Caco-2 (cell line): Measurements from ENCODE around the gene NR6A1. TPM values are rescaled to one million over a fixed set of nuclear protein-coding genes. Genes with fewer than 3 reads are reported as not detected.

Experiments
- BruUV-seq: library from RNA; stranded (reverse); fragments of 400-500 nt; replicated peaks from 2 replicates; lab custom pipeline; 2021; lab: Mats Ljungman, UMichigan
- CTCF ChIA-PET: fragments of 300-600 bp; sonication (Branson Sonifier 250); formaldehyde crosslinking; loops from one replicate; lab custom pipeline; 2022; ENCODE audit warnings: antibody characterized with exemption; lab: Charles Lee
- POLR2A ChIA-PET: fragments of 300-600 bp; sonication (Branson Sonifier 250); formaldehyde crosslinking; loops from one replicate; lab custom pipeline; 2022; ENCODE audit warnings: antibody characterized with exemption; lab: Charles Lee
- DNase-seq, 2 experiments: peaks; one replicate each; pipeline versions ENCODE4 v3.0.0 to v3.0.0-alpha.2; 2020 to 2022
- H3K27me3 ChIP-seq: replicated peaks from 2 replicates; pipeline ENCODE4 v1.6.0; 2011; ENCODE audit warnings: low read length; ENCODE audit not compliant: control insufficient read depth, insufficient read depth
- H3K36me3 ChIP-seq: 2 replicates; pipeline ENCODE4 v1.5.1; 2011; ENCODE audit warnings: low read length; ENCODE audit not compliant: control insufficient read depth, insufficient read depth
- H3K4me1 ChIP-seq: fragments of 250-450 bp; sonication (Bioruptor Pico); 2 replicates; pipeline ENCODE4 v1.5.1; 2020; ENCODE audit warnings: mild to moderate bottlenecking
- H3K4me3 ChIP-seq: 2 replicates; pipeline ENCODE4 v1.5.1; 2011; ENCODE audit warnings: low read depth, mild to moderate bottlenecking, control low read depth, low read length
- H3K9me3 ChIP-seq: fragments of 250-450 bp; sonication (Bioruptor Pico); 2 replicates; pipeline ENCODE4 v1.5.1; 2020; ENCODE audit warnings: mild to moderate bottlenecking, moderate library complexity
- H3K27ac Mint-ChIP-seq: one replicate; pipeline ENCODE4 v1.8.0; 2022; ENCODE audit warnings: mixed read lengths; ENCODE audit not compliant: unreplicated experiment
- H3K27me3 Mint-ChIP-seq: one replicate; pipeline ENCODE4 v1.8.0; 2022; ENCODE audit warnings: mixed read lengths; ENCODE audit not compliant: insufficient read depth, unreplicated experiment
- H3K36me3 Mint-ChIP-seq: one replicate; pipeline ENCODE4 v1.8.0; 2022; ENCODE audit warnings: mild to moderate bottlenecking, mixed read lengths; ENCODE audit not compliant: insufficient read depth, unreplicated experiment
- H3K4me1 Mint-ChIP-seq: one replicate; pipeline ENCODE4 v1.8.0; 2022; ENCODE audit warnings: low read depth, mixed read lengths; ENCODE audit not compliant: unreplicated experiment
- H3K4me3 Mint-ChIP-seq: one replicate; pipeline ENCODE4 v1.8.0; 2022; ENCODE audit warnings: mild to moderate bottlenecking, moderate library complexity, mixed read lengths; ENCODE audit not compliant: unreplicated experiment
- H3K9me3 Mint-ChIP-seq: one replicate; pipeline ENCODE4 v1.8.0; 2022; ENCODE audit warnings: mixed read lengths; ENCODE audit not compliant: unreplicated experiment
- CTCF ChIP-seq, 2 experiments: fragments of 200-600 bp in 1 of 2; IDR thresholded peaks; 1 replicate in 1 of 2; 2 replicates in 1 of 2; pipeline versions ENCODE4 v1.5.1 to v1.8.0; 2011 to 2022; ENCODE audit warnings: antibody characterized with exemption in 1 of 2, control low read depth in 1 of 2, inconsistent platforms in 1 of 2, low read depth in 1 of 2, low read length in 1 of 2, mild to moderate bottlenecking in 1 of 2, moderate library complexity in 1 of 2; ENCODE audit not compliant: insufficient read depth in 1 of 2, severe bottlenecking in 1 of 2, unreplicated experiment in 1 of 2
- intact Hi-C: fragments of 100-400 bp; cut with micrococcal nuclease; formaldehyde crosslinking; loops from one replicate; pipeline ENCODE4 v1.10.0; 2022; ENCODE audit not compliant: unreplicated experiment
- total RNA-seq: library from RNA; stranded (reverse); gene quantifications from 2 replicates; pipeline ENCODE4 v1.2.3, GENCODE V29; 2022

NR6A1 gene
- total RNA-seq, 1 experiment from 2014 or later = 33.6 TPM

GRCh38 chr9:124680049-124680448, 91.1 kb downstream of the NR6A1 start:
- DNase-seq = no peak
- Mint-ChIP-seq H3K4me3 (no peak overlapping the region), H3K36me3 (no peaks in the 10 kb centered on the region), H3K27me3 (no peaks in the 10 kb centered on the region), H3K4me1 (peaks cover under 1% of the 10 kb centered on the region), H3K27ac (no peak overlapping the region), H3K9me3 (no peaks in the 10 kb centered on the region)
- peaks cover 11% of the 10 kb centered on the region for H3K4me1 ChIP-seq
- H3K36me3 ChIP-seq = no peaks in the 10 kb centered on the region
- TF ChIP-seq CTCF (IDR thresholded peaks at IDR 0.05; ENCODE audit: insufficient read depth in 1 of 2, low read depth in 1 of 2, low read length in 1 of 2, severe bottlenecking in 1 of 2, unreplicated experiment in 1 of 2) = no peak
- no peaks in the 10 kb centered on the region for H3K9me3 ChIP-seq
- CTCF ChIA-PET = no interaction called here
- H3K4me3 ChIP-seq = no peak overlapping the region
- no TSS peak for BruUV-seq
- POLR2A ChIA-PET = no interaction called here
- intact Hi-C loops = no loop called here
- no peaks in the 10 kb centered on the region for H3K27me3 ChIP-seq

- no peak for TF ChIP-seq CTCF (IDR thresholded peaks at IDR 0.05; ENCODE audit: insufficient read depth in 1 of 2, low read depth in 1 of 2, low read length in 1 of 2, severe bottlenecking in 1 of 2, unreplicated experiment in 1 of 2)
- no peak for DNase-seq
- H3K27me3 Mint-ChIP-seq = no peaks in the 10 kb centered on the region
- ChIA-PET POLR2A (no interaction called here), CTCF (no interaction called here)
- Histone ChIP-seq H3K4me3 (no peak overlapping the region), H3K4me1 (peaks cover 23% of the 10 kb centered on the region), H3K27me3 (no peaks in the 10 kb centered on the region), H3K36me3 (no peaks in the 10 kb centered on the region), H3K9me3 (no peaks in the 10 kb centered on the region)
- H3K4me1 Mint-ChIP-seq = peaks cover 13% of the 10 kb centered on the region
- no TSS peak for BruUV-seq
- H3K9me3 Mint-ChIP-seq = no peaks in the 10 kb centered on the region
- intact Hi-C loops = no loop called here
- no peak overlapping the region for H3K4me3 Mint-ChIP-seq
- H3K36me3 Mint-ChIP-seq = no peaks in the 10 kb centered on the region
- no peak overlapping the region for H3K27ac Mint-ChIP-seq
Measured at GRCh38 chr9:124676159-124676551, 95.0 kb downstream of the NR6A1 start.

GRCh38 chr9:124675261-124676158, 95.6 kb downstream of the NR6A1 start:
- BruUV-seq = no TSS peak
- no peak for DNase-seq
- H3K27me3 Mint-ChIP-seq = no peaks in the 10 kb centered on the region
- Histone ChIP-seq H3K27me3 (no peaks in the 10 kb centered on the region), H3K4me1 (peaks cover 23% of the 10 kb centered on the region), H3K9me3 (no peaks in the 10 kb centered on the region), H3K36me3 (no peaks in the 10 kb centered on the region), H3K4me3 (no peak overlapping the region)
- intact Hi-C loops = no loop called here
- POLR2A ChIA-PET = interaction anchor here (2.1 kb wide), 1 partner anchor 16 kb away, joined by 7 read pairs; no protein-coding TSS in a partner anchor
- peaks cover 18% of the 10 kb centered on the region for H3K4me1 Mint-ChIP-seq
- no peak for TF ChIP-seq CTCF (IDR thresholded peaks at IDR 0.05; ENCODE audit: insufficient read depth in 1 of 2, low read depth in 1 of 2, low read length in 1 of 2, severe bottlenecking in 1 of 2, unreplicated experiment in 1 of 2)
- H3K36me3 Mint-ChIP-seq = no peaks in the 10 kb centered on the region
- H3K4me3 Mint-ChIP-seq = no peak overlapping the region
- H3K27ac Mint-ChIP-seq = peak overlapping the region; percentile 21
- CTCF ChIA-PET = interaction anchor here (0.9 kb wide), 1 partner anchor 94 kb away, joined by 4 read pairs; no protein-coding TSS in a partner anchor
- no peaks in the 10 kb centered on the region for H3K9me3 Mint-ChIP-seq
